HepG2 (cell line): ENCODE results near the gene ADIRF. TPM values are rescaled to one million over a fixed set of nuclear protein-coding genes. Genes with fewer than 3 reads are reported as not detected.

Experiments
- E2F5 ChIP-seq: sonication (generic); formaldehyde crosslinking; conservative IDR thresholded peaks from 2 replicates; pipeline ENCODE4 v1.4.0; 2020; ENCODE audit warnings: missing genetic modification reagents
- EP300 ChIP-seq, 3 experiments: sonication (generic) in 1 of 3; formaldehyde crosslinking in 1 of 3; IDR thresholded peaks; 2 replicates each; pipeline versions ENCODE4 v1.5.1 to v1.6.1; 2011 to 2020; ENCODE audit warnings: low read depth in 2 of 3, low read length in 2 of 3, borderline replicate concordance in 1 of 3, improper control_type of control experiment in 1 of 3, mild to moderate bottlenecking in 1 of 3, missing genetic modification reagents in 1 of 3, moderate library complexity in 1 of 3
- HDAC6 ChIP-seq: fragments of 200-600 bp; sonication (generic); IDR thresholded peaks from 2 replicates; pipeline ENCODE4 v1.7.0; 2017; ENCODE audit warnings: mild to moderate bottlenecking, antibody characterized with exemption, low read length, low read depth
- HNF4A ChIP-seq: sonication (generic); formaldehyde crosslinking; IDR thresholded peaks from 2 replicates; pipeline ENCODE4 v1.4.0; 2020; ENCODE audit warnings: missing genetic modification reagents
- LCORL ChIP-seq, 2 experiments: fragments of 450-650 bp in 1 of 2; sonication (generic) in 1 of 2; formaldehyde crosslinking in 1 of 2; IDR thresholded peaks; 2 replicates each; pipeline versions ENCODE4 v1.5.0 to v1.6.1; 2017 to 2020; ENCODE audit warnings: antibody characterized with exemption in 1 of 2, missing genetic modification reagents in 1 of 2
- MEIS1 ChIP-seq: sonication (generic); formaldehyde crosslinking; IDR thresholded peaks from 2 replicates; pipeline ENCODE4 v1.9.0; 2021; ENCODE audit warnings: mild to moderate bottlenecking, missing genetic modification reagents, moderate library complexity, borderline replicate concordance
- NFKB2 ChIP-seq: sonication (generic); formaldehyde crosslinking; IDR thresholded peaks from 2 replicates; pipeline ENCODE4 v1.4.0; 2020; ENCODE audit warnings: missing genetic modification reagents, borderline replicate concordance
- NR2F1 ChIP-seq, 2 experiments: fragments of 450-650 bp in 1 of 2; formaldehyde crosslinking in 1 of 2; IDR thresholded peaks; 2 replicates each; pipeline versions ENCODE4 v1.5.0 to v1.6.1; 2016 to 2020; ENCODE audit warnings: mild to moderate bottlenecking in 1 of 2, missing compliant biosample characterization in 1 of 2, missing genetic modification reagents in 1 of 2, moderate library complexity in 1 of 2
- PRDM4 ChIP-seq: sonication (generic); formaldehyde crosslinking; IDR thresholded peaks from 2 replicates; pipeline ENCODE4 v1.9.0; 2021; ENCODE audit warnings: missing genetic modification reagents, borderline replicate concordance
- TCF7L2 ChIP-seq: IDR thresholded peaks from 2 replicates; pipeline ENCODE4 v1.6.1; 2011; ENCODE audit warnings: mild to moderate bottlenecking, low read depth, low read length, moderate library complexity
- YEATS2 ChIP-seq: sonication (generic); formaldehyde crosslinking; IDR thresholded peaks from 2 replicates; pipeline ENCODE4 v1.4.0; 2020; ENCODE audit warnings: missing genetic modification reagents, borderline replicate concordance
- ZBTB21 ChIP-seq: sonication (generic); formaldehyde crosslinking; IDR thresholded peaks from 2 replicates; pipeline ENCODE4 v1.4.0; 2020; ENCODE audit warnings: missing genetic modification reagents
- ZBTB3 ChIP-seq: sonication (generic); formaldehyde crosslinking; IDR thresholded peaks from 2 replicates; pipeline ENCODE4 v1.4.0; 2020; ENCODE audit warnings: low read depth, mild to moderate bottlenecking, moderate library complexity, missing genetic modification reagents, borderline replicate concordance
- ZBTB8A ChIP-seq: sonication (generic); formaldehyde crosslinking; IDR thresholded peaks from 2 replicates; pipeline ENCODE4 v1.4.0; 2020; ENCODE audit warnings: mild to moderate bottlenecking, low read depth, missing genetic modification reagents, borderline replicate concordance
- ZMYM3 ChIP-seq: sonication (generic); formaldehyde crosslinking; IDR thresholded peaks from 2 replicates; pipeline ENCODE4 v1.5.1; 2020; ENCODE audit warnings: mild to moderate bottlenecking, missing genetic modification reagents
- ZNF17 ChIP-seq: sonication (generic); formaldehyde crosslinking; IDR thresholded peaks from 2 replicates; pipeline ENCODE4 v1.5.0; 2020; ENCODE audit warnings: mild to moderate bottlenecking, missing genetic modification reagents
- ZNF205 ChIP-seq: IDR thresholded peaks from 2 replicates; pipeline ENCODE4 v1.6.1; 2018; ENCODE audit warnings: missing biosample characterization, missing genetic modification reagents
- ZNF234 ChIP-seq: sonication (generic); formaldehyde crosslinking; conservative IDR thresholded peaks from 2 replicates; pipeline ENCODE4 v1.5.1; 2020; ENCODE audit warnings: mild to moderate bottlenecking, missing genetic modification reagents
- ZNF24 ChIP-seq: fragments of 450-650 bp; IDR thresholded peaks from 2 replicates; pipeline ENCODE4 v1.6.1; 2017; ENCODE audit warnings: antibody characterized with exemption, mild to moderate bottlenecking
- ZNF441 ChIP-seq: sonication (generic); formaldehyde crosslinking; IDR thresholded peaks from 2 replicates; pipeline ENCODE4 v1.7.0; 2021; ENCODE audit warnings: missing genetic modification reagents, borderline replicate concordance
- ZNF564 ChIP-seq: sonication (generic); formaldehyde crosslinking; IDR thresholded peaks from 2 replicates; pipeline ENCODE4 v1.8.1; 2023; ENCODE audit warnings: mild to moderate bottlenecking, missing genetic modification reagents
- ZNF629 ChIP-seq: sonication (generic); formaldehyde crosslinking; conservative IDR thresholded peaks from 2 replicates; pipeline ENCODE4 v1.5.0; 2020; ENCODE audit warnings: missing genetic modification reagents
- ZNF652 ChIP-seq: IDR thresholded peaks from 2 replicates; pipeline ENCODE4 v1.6.1; 2016; ENCODE audit warnings: low read depth, borderline replicate concordance
- ZNF737 ChIP-seq: sonication (generic); formaldehyde crosslinking; IDR thresholded peaks from 2 replicates; pipeline ENCODE4 v1.5.0; 2020; ENCODE audit warnings: missing genetic modification reagents, mild to moderate bottlenecking, borderline replicate concordance
- ZSCAN31 ChIP-seq: sonication (generic); formaldehyde crosslinking; IDR thresholded peaks from 2 replicates; pipeline ENCODE4 v1.5.0; 2020; ENCODE audit warnings: low read depth, mild to moderate bottlenecking, missing genetic modification reagents
- polyA plus RNA-seq, 8 experiments: library from polyadenylated mRNA; depleted of rRNA in 3 of 8; stranded (reverse) in 7 of 8; unstranded in 1 of 8; fragments of >200 nt; fragmentation: Illumina TruSeq in 4 of 8; extraction: Trizol in 4 of 8; gene quantifications; 2 replicates each; pipeline versions ENCODE4 v1.2.1 to v1.2.3, GENCODE V29; 2011 to 2016; ENCODE audit warnings: low read depth in 4 of 8, missing spikeins in 1 of 8, mixed read lengths in 1 of 8; ENCODE audit not compliant: insufficient read depth in 1 of 8
- total RNA-seq, 5 experiments: library from RNA; depleted of rRNA; stranded (reverse); fragments of >200 nt; fragmentation: Illumina TruSeq; extraction: Trizol; gene quantifications; 2 replicates each; pipeline ENCODE4 v1.2.3, GENCODE V29; 2016; ENCODE audit warnings: low read depth in 1 of 5

Gene ADIRF
- total and polyA plus RNA-seq, 2 of the 13 experiments (the other 11 are each of a cell fraction or from before 2014, with no cell fraction given): 0.13 to 0.40 TPM

- no peak for TF ChIP-seq PRDM4
- TF ChIP-seq ZSCAN31: no peak
- no peak for TF ChIP-seq HDAC6
- no peak for TF ChIP-seq ZNF652 (CRISPR knock-in tag)
- no peak for TF ChIP-seq ZMYM3 (CRISPR knock-in tag)
- no peak for TF ChIP-seq ZNF24
- TF ChIP-seq ZNF17 (CRISPR knock-in tag): no peak
- TF ChIP-seq ZBTB8A: no peak
- no peak for TF ChIP-seq LCORL (IDR thresholded peaks at IDR 0.05)
- no peak for TF ChIP-seq LCORL (CRISPR knock-in tag; IDR thresholded peaks at IDR 0.05)
- no peak for TF ChIP-seq HNF4A
- no peak for TF ChIP-seq ZNF234
- TF ChIP-seq MEIS1 (CRISPR knock-in tag): no peak
- peak; percentile 64; the same call in 1 of the 2 replicates for TF ChIP-seq ZNF629 (CRISPR knock-in tag)
- TF ChIP-seq ZNF737 (CRISPR knock-in tag): no peak
- no peak; the same call in 1 of the 2 replicates for TF ChIP-seq ZNF205 (CRISPR knock-in tag)
- no peak for TF ChIP-seq NR2F1 (CRISPR knock-in tag; IDR thresholded peaks at IDR 0.05)
- no peak for TF ChIP-seq NFKB2 (CRISPR knock-in tag)
- TF ChIP-seq ZBTB3 (CRISPR knock-in tag): no peak
- TF ChIP-seq ZBTB21 (CRISPR knock-in tag): no peak
- no peak for TF ChIP-seq ZNF564 (CRISPR knock-in tag)
- no peak for TF ChIP-seq TCF7L2
- no peak for TF ChIP-seq E2F5 (CRISPR knock-in tag)
- TF ChIP-seq ZNF441: no peak
- TF ChIP-seq YEATS2 (CRISPR knock-in tag): no peak
- no peak for TF ChIP-seq EP300 (IDR thresholded peaks at IDR 0.05; ENCODE audit: low read depth in 2 of 2, low read length in 2 of 2)
- no peak for TF ChIP-seq EP300 (CRISPR knock-in tag; IDR thresholded peaks at IDR 0.05; ENCODE audit: borderline replicate concordance)
These were observed 8.0 kb upstream of the ADIRF start (continued) for GRCh38 chr10:86960003-86960862.
